ENCODE results near the gene C8B.
A peak's percentile ranks its signal among the peaks of the same experiment; 100 is the strongest.

C8B gene

DNA sequence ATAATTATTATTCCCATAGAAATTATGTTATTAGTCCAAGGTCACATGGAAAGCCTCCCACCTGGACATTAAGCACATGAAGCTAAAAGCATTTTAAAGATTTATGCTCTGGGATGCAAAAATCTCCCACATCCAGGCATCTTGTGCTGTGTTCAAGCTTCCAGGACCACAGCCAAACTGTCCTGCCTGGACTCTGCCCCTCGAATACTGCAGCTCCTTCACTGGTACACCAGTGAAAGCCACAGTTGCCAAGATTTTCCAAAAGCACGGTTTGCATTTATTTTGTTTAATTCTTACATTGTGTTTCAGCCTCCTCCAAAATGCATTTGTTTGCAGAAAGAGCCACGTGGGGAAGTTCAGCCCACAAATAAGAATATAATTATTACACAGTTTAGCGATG is 38.6 kb downstream of the C8B start:
- no peak for DNase-seq

DNA sequence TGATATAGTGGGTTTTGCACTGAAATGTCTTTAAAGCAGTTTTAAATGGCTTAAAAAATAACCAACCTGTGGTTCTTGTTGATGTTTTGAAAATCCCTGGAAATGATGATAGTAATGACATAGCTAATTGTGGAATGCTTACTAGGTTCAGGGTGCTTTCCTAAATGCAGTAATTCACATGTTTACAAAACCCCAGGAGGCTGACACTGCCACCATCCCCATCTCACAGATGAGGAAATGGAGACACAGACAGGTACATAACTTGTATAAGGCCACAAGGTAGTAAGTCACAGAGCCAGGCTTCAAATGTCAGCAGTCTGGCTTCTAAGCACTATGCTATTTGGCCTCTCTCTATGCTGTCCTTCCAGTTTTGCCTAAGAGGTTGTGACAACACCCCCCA is 40.6 kb downstream of the C8B start:
- no peak for DNase-seq

DNA sequence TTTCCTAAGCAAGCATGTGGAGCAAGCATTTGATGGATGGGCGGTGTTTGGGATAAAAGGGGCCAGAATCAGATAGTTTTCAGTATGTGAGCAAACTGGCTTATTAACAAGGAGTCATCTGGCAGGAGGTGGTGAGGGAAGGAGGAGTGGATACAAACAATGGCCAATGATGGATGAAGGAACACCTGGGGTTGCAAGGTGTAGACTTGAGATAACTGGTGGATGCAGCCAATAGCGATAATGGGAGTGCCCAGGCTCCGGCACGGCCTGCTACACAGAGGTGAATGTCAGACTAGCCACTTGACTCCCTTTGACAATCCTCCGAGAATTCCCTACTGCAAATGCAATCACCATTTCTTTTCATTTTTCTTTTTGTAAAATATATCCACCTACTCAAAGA is 41.7 kb downstream of the C8B start:
- no peak for DNase-seq

DNA sequence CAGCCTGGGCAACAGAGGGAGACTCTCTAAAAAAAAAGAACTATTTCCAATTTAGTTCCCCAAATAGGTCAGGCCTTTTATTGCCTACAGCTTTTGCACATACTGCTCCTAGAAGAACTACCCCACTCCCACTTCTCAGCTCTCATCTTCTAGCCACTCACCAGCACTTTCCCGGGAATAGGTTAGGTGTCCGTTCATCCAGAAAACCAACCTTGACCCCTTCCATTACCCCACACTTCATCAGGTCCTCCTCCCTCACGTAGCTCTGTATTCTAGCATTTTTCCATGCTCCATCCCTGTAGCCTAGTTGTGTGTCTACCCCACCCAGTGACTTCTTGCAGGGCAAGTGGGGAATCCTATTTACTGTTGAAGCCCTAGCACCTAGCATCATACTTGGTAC is 42.6 kb downstream of the C8B start:
- no peak for DNase-seq

DNA sequence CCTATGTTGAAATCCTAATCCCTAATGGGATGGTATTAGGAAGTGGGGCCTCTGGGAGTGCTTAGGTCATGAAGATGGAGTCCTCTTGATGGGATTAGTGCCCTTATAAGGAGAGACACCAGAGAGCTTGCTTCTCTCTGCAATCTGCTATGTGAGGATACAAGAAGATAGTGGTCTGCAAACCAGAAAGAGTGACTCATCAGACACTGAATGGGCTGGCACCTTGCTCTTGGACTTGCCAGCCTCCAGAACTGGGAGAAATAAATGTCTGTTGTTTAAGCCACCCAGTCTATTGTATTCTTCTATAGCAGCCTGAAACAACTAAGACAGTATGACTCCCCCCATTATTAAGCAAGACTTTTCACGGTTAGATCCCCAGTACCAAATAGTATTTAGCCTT is 43.3 kb downstream of the C8B start:
- no peak for DNase-seq

DNA sequence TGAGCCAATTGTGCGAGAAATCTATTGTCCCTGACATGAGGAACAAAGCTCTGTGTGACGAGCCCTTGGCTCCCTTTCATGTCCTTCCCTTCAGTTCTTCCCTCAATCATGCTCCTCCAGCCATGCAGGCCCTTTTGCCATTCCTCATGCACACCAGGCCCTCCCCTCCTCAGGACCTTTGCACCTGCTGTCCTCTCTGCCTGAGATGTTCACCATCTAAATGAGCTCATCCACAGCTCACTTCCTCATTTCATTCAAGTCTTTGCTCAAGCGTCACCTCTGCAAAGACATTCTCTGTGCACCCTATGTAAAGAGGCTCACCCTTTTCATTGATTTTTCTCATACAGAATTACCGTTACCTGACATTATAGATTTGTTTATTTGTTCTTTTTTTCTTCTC is 43.7 kb downstream of the C8B start:
- DNase-seq: no peak

DNA sequence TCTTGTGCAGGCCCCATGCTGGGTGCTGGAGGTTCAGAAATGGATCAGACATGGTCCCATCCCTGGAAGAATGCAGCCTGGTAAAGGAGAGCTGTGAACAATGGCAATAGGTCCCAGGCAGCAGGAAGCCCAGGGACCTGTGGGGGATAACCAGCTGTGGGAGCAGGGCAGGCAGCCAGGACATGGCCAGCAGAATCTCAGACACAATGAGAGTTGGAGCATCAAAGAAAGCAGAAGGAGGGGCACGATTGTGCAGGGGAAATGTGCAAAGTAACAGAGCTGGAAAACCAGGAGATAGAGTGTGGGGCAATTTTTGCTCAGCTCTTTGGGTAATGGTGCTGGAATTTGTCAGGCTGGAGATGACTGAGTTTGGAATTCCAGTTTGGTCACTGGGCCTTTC is 44.3 kb downstream of the C8B start:
- DNase-seq: no peak

DNA sequence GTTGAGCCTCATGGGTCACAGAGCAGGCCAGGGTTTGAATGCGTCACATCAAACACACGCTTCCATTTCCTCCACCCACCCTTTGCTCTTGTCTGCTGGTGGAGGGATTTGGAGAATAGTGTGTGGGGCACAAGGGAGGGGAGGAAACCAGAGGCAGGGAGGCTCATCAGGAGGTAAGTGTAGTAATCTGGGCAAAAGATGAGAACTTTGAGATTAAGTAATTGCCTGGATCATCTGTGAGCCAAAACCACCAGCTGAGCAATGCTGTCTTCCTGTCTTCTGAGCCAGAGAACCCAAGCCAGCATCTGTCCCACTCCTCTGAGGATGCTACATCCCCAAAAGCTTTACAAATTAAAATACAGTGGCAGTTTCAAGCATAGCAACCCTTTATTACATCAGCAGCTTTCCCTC is 45.2 kb downstream of the C8B start:
- no peak for DNase-seq

DNA sequence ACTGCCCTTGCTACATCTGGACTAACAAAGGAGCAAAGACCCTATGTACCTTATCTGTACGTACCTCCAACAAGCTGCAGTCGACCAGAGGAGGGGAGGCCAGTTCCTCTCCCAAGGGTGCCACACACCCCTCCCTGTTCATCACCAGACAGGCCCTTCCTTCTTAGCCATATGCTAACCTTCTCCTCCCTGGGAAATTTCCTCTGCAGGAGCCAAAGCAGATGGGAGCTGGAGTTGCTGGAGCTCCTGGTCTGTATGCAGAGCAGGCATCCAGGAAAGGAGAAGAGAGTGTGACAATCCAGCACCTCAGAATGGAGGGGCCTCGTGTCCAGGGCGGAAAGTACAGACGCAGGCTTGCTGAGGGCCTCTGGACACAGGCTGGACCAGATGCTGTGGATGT is 48.5 kb downstream of the C8B start:
- DNase-seq: no peak

DNA sequence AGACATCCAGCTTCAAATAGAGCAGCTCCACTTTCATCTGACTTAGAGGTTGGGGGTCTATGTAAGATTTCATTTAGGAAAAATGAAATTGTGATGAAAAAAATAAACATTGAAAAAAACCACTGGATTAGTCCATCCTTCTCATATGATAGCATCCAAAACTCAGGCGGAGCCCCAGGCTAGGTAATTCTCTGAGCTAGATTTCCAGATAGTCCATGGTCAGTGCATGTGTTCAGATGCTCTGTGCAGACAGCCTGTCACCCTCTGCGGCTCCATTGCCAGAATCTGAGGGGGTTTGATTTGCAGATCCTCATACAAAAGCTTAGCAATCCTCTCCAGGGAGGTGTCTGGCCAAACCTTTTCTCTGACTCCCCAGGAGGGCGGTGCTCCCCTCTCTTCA is 49.2 kb downstream of the C8B start:
- DNase-seq: no peak

DNA sequence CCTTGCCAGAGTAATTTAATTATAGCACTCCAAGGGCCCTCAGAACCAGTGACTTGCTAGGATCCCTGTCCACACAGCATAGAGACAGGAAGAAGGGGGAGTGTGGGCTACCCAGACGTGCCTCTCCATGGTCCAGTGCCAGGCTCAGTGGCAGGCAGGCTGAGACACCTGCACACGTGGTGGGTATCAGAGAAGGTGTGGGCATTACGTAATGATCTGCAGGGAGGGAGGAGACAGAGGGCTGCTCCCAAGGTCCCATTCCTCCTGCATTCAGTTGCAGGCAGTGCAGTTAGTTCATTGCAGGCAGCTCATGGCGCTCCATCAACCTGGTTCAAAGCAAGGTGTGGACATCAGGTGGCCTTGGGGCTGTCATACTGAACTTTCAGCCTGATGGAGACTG is 49.9 kb downstream of the C8B start:
- peak; percentile 27 for DNase-seq

DNA sequence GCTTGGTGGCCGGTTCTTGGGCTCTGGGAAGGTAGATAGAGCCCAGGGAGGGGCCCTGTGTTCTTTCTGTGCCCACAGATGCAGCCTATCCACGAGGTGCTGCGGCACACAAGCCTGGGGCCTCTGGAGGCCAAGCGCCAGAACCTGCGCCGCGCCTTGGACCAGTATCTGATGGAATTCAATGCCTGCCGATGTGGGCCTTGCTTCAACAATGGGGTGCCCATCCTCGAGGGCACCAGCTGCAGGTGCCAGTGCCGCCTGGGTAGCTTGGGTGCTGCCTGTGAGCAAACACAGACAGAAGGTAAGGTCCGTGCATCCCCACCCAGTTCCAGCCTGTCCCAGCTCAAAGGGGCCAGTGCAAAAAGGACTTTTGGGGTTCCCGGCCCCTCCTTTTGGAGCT is 53.5 kb downstream of the C8B start:
- no peak for DNase-seq

DNA sequence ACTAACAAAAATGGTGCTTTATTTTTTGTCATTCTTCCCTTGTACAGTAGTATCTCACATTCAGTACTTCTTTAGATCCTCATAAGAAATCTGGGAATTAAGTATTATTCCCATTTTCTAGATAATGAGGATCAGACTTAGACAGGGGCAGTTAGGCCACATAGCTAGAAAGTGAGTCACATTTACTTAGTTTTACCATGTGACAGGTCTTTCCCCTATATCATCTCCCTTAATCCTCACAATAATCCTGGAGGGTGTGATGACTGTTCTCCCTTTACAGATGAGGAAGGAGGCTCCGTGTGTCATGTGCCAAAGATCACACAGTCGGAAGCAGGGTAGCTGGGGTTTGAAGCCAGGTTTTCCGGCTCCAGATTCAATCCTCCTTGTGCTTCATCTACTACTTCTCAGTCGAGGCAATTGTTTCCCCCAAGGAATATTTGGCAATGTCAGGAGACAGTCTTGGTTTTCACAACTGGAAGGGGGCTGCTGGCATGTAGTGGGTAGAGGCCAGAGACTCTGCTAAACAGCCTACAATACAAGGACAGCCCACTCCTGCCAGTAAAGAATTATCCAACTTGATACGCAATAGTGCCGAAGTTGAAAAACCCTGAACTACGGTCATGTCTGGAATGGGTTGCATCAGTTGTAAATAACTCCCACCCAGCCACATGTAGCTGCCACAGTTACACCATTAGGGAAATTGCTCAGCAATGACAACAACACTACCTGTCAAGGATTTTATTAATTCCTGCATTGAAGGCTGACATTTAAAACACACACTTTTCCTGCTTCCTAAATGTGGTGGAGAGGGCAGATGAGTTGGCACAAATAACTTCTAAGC is 54.5 kb downstream of the C8B start:
- DNase-seq: no peak

DNA sequence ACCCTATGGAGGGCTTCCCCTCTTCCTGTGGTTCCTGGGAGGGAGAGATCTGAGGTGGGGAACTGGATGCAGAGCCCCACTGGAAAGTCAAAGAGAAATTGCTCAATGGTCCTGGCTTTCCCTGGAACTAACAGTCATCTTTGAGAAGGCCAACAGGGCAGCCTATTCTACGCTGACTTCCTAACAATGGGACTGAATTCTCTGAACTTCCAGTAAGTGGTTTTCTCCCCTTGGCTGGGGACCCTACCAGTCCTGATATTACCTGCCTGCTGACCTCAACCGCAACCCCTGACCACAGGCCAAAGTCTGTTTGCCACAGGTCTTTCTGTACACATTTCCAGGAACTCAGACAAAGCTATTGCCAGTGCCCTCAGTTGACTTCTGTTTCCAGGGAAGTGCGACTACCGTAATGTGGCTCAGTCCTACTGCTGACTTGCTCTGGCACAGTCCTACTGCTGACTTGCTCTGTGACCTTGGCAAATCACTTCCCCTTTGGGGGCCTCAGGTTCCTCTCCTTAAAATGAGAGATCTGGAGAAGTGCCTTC is 55.3 kb downstream of the C8B start:
- peak; percentile 63 for DNase-seq

DNA sequence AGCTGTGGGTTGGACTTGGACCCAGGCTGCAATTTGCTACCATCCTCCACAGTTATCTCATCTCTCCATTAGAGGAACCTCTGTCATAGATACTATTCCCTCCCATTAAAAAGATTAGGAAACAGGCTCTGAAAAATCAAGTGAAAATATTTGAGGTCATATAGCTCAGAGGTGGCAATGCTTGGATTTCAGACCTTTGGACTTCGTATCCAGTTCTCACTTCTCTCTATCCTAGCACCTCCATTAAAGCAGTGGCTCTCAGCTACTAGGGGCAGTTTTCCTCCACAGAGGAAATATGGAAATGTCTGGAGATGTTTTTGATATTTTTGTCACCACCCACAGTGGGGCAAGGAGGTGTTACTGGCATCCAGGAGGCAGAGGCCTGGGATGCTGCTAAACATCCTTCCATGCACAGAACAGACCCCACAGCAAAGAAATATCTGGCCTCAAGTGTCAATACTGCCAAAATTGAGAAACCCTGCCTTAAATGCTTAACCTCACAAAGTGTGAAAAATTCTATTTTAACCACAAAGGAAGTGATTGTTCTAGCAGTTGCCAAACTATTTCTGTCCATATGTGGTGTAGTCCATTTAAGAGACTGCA is 57.1 kb downstream of the C8B start:
- peak; percentile 17 for DNase-seq

DNA sequence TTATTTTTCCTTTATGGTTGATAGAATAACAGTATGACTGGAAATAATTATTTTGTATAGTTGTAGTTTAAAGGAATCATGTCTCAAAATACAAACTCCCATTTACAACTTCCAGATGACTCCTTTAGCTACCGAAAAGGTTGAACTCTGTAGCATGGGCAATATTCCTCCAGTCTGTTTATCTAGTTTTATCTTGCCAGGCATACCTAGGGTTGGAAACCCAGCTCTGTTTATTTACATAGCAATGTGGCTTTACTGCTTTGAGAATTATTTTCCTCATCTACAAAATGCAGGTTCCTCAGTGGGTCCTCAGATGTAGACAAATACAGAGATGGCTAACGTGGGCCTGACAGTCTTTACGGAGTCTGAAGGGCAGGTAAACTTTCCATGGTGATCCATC is 60.1 kb downstream of the C8B start:
- DNase-seq: no peak

DNA sequence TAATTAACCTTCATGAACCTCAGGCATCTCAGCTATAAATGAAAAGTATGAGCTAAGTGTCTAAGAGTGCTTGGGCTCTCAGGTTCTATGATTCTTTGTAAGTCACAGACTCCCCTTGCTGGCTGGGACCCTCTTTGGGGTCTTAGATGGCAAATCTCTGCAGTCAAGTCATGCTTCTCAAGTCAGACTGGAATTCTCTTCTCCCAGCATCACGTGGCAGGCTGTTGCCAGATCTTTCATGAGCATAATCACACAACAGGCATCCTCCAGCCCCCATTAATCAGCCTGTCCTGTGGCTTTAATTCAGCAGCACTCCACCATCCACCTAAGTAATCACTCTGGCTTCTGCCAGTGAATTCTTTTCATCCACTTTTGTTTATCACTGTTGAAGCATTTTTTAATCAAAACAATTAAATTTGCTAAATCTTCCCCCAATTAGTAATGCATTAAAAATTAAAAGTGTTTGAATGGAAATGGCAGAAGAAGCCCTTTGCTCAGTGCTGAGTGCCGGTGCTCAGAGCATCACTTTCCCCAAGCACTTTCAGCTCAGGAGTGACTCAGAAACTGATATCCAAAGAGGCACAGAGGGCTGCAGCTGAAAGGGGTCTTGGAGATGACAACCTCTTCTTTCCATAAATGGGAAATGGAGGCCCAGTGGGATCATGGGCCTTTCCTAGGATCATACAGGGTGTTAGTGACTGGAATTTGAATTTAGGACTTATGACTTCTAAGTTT is 61.0 kb downstream of the C8B start:
- no peak for DNase-seq

DNA sequence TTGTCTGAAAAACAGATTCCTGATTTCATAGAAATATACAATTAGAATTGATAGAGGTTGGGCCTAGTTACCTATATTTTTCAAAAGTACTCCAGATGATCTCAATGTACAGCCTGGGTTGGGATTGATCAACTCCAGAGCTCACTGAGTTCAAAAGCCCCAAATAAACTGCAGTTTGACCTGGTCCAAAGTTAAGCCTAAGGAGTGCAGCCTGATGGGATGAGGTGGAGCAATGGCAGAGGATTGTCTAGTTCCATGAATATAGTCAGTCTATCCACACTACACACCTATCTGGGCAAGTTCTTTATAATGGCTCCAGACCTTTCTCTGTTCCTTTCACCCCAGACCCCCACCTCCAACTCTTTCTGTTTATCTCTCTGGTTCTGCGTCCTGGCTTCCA is 62.0 kb downstream of the C8B start:
- no peak for DNase-seq

DNA sequence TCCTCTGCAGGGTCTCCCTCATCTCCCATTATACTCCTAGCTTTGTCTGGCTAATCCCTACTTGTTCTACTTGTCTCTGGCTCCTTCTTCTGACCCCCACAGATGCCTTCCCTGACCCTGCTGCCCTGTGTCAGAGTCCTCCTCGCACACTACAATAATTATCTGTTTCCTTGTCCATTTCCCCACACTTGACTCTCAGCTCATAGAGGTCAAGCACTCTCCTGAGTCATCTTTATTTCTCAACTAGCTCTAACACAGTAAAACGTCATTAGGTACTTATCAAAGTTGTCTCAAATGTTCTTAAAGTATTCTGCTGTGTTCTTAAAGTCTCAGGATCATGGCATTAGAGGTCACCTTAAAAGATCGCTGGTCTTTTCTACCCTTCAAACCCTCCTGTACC is 64.1 kb downstream of the C8B start:
- no peak for DNase-seq

DNA sequence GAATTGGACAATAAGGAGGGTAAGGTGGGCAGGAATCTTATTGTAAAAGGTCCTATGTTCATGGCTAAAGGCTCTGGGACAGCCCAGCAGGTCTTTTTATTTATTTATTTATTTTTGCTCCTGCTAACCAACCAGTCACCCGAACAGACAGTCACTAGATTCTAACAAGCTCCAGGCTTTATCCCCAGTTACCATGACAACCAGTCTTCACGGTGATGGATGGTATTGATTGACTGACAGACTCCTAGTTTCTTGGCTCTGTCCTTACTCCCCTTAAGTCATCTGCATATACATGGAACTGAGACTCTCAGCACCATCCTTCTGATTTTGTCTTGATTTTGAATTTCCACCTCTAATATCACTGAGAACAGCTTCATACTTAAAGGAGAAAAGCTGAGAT is 66.9 kb downstream of the C8B start:
- no peak for DNase-seq

DNA sequence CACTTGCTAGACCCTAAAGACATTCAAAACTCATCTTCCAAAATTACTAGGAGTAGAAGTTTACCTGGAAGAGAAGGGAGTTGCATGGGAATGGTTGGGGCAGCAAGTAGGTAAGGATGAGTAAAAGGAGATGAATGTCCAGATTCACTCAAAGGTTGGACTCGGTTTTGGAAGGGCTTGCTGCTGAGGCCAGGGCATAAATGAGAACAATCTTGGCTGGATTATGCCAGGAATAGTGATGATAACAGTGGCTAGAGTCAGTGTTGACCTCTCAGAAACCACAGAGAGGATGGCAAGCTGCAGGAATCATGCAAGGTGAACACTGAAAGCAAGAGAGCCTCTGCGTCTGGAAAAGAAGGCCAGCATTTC is 67.8 kb downstream of the C8B start:
- DNase-seq: no peak

DNA sequence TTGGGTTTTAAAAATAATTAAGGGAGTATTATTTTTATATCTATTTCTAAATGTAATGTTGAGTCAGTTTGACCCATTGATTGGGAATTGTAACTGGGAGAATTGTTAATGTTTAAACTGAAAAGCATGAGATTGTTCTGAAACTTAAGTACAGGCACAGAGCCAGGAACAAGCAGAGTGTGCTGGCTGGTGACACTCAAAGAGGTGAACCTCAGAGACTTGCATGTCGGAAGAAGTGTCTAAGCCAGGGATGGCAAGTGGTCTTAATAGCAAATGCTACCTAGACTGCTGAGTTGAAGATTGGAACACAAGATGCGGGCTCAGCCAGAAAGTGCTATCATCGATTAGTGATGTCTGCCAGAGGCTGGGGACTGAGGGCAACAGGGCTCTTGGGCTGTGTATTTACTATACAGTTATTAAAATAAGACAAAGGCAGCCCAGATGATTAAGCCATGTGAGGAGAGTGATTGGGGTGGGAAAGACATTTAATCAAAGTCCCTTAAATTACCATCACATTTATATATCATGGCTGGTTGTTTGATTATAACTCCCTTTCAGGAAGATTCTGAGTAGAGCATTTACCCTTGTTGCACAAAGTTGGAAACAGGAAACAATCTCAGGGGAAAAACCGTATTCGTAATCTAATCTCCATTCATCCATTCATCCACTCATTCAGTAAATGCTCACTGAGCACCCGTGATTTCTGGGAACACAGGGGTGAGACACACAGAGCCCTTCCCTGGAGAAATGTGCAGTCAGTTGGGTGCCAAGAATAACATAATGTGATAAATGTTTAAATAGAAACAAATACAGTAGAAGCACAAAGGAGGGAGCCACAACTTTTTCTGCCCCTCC is 68.4 kb downstream of the C8B start:
- no peak for DNase-seq

DNA sequence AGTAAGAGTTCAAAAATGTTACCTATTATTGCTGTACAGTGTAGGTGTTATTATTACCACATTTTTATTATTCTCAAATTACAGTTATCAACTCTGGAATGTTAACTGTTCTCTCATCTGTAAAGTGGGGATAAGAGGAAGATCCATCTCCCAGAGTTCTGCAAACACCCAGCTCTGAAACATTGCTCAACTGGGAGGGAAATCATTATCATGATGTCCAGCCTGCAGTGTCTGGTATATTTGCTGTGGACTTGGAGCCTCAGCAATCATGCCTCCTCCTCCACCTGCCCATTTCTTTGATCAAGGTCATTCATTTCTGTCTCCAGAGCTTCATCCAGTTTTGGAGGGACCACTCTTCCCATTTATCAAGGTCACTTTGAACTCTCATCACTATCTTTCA is 71.8 kb downstream of the C8B start:
- no peak for DNase-seq

All from NK-92 treated with Interleukin-12 subunit alpha and Interleukin-12 subunit beta, amount 100 ng/mL, for 24 hours (cell line).